Left renal pelvis (tissue), 4 donors: ENCODE measurements around the gene CABLES2. TPM values are rescaled to one million over a fixed set of nuclear protein-coding genes. Genes with fewer than 3 reads are reported as not detected.

Source experiments
- DNase-seq, 4 donors: peaks; one replicate each; pipeline ENCODE4 v3.0.0-alpha.2; 2013; ENCODE audit warnings: low read depth in 4 of 4, low spot score in 3 of 4
- polyA plus RNA-seq, 4 donors: library from polyadenylated mRNA; unstranded; fragments of 120-200 nt; gene quantifications; one replicate each; pipeline ENCODE4 v1.2.1, GENCODE V29; 2013; ENCODE audit not compliant: insufficient read length in 4 of 4

Gene CABLES2
- polyA plus RNA-seq, 4 donors: 9.8 to 11.4 (median 10.5) TPM

DNA sequence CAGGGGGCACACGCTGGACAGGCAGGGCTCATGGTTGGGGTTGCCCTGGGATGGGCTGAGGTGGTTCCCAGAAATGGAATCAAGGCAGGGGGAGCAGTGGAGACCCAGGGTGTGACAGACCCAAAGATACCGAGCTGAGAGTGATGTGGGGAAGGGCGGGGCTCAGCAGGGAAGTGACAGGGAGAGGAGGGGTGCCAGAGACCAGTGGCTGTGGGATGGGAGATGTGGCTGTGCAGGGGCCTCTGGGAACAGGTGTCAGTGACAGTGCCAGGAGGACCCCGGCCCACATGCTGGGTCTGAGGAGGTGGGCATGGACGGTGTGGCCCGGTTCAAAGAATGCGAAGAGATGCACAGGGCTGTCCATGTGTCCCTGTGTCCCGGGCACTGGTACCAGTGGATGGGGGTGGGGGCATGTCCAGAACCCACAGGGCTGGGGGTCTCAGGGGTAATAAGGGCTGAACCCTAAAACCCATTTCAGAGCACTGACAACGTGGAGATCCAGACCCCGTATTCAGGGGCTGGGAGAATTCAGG lies 1.0 kb downstream of the CABLES2 start:
- DNase-seq: no peak

- no peak for DNase-seq
Measured at GRCh38 chr20:62405108-62405980, 1.7 kb downstream of the CABLES2 start.

DNA sequence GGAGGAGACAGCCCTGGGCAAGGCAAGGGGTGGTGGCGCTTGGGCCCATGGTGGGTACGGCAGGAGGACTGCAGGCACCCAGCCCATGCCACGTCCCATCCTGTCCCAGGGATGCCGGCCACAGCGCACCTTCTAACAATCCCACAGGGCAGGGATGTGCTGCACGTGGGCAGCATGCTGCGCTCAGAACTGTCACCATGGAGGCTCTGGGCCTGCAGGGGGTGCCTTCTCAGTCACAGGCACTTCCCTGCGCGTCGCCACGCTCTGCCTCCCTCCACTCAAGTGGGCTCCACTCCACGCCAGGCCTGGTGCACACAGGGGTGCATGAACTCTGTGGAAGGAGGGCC lies 2.4 kb downstream of the CABLES2 start:
- no peak for DNase-seq

GRCh38 chr20:62404112-62404665 lies 2.9 kb downstream of the CABLES2 start:
- DNase-seq: no peak

DNA sequence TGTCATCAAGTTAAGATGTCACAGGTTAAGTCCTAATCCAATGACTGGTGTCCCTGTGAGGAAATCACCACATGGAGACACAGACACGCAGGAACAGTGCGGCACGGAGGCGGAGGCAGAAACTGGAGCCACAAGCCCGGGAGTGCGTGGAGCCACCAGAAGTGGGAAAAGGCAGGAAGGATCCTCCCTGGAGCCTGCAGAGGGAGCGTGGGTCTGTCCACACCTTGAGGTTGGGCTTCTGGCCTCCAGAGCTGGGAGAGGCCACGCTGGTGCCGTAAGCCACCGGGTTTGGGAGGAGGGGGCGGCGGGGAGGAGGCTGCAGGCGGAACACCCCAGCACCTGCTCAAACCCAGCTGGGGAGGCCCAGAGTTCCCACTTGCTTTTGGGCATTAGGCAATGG lies 3.8 kb downstream of the CABLES2 start:
- no peak for DNase-seq

GRCh38 chr20:62402456-62403150 lies 4.5 kb downstream of the CABLES2 start:
- no peak for DNase-seq

DNA sequence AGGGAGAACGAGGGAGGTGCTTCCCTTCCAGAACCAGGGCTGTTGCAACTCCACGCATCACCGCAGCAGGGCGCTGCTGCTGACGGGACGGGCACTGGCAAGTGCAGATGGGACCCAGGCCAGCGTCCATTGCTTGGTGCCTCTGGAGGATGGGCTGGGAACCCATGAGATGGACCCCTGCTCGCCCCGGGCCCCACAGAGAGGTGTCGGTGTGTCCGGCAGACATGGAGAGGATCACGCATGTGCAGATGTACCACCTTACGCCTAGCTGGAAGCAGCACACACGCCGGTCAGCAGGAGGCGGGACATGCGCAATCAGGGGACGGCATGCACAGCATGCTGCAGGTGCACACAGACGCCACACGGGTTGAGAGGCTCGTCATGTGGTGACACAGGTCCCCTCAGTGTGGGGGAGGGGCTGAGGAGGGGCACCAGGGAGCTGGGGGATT lies 5.7 kb downstream of the CABLES2 start:
- no peak for DNase-seq

DNA sequence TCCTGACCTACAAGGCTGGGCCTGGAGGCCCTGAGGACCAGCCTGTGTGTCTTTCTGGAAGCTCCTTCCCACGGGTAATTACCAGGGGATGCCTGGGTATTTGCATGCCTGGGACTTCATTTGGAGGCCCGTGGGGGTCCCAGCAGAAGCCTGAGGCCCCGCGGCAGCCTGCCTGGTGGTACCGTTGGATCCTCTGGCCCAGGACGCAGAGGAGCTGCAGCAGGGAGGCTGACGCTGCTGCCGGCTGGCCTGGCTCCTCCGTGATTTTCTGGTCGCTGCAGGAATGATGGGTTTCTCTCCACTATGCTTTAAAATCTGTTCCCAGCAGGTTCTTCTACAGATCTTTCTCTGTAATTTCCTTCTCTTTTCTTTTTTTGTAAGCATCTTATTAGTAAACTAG lies 6.5 kb downstream of the CABLES2 start:
- no peak for DNase-seq

- DNase-seq: no peak
Measured at GRCh38 chr20:62400021-62400420, 7.1 kb downstream of the CABLES2 start.

DNA sequence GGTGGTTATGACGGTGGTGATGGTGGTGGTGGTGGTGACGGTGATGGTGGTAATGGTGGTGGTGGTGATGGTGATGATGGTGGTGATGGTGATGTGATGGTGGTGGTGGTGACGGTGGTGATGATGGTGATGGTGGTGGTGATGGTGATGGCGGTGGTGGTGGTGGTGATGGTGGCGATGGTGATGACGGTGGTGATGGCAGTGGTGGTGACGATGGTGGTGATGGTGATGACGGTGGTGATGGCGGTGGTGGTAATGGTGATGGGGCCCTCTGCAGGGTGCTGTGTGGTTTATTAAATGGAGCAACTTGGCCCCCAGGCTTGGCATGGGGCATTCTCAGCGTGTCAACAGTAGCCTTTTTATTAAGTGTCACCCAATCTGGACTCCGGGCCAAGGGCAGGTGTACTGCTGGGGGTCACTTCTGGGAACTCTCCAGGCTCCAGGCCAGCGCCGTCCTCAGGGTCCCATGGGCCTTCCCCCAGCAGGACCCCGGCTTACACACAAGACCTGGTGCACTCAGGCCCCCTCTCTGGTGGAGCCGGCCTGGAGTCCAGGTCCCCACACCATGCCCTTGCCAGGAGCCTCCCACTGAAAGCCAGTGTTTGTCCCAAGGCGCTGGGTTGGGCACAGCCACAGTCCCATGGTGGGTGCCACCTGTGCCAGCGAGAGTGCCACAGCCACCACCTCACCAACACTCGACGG lies 8.8 kb downstream of the CABLES2 start:
- DNase-seq: no peak

DNA sequence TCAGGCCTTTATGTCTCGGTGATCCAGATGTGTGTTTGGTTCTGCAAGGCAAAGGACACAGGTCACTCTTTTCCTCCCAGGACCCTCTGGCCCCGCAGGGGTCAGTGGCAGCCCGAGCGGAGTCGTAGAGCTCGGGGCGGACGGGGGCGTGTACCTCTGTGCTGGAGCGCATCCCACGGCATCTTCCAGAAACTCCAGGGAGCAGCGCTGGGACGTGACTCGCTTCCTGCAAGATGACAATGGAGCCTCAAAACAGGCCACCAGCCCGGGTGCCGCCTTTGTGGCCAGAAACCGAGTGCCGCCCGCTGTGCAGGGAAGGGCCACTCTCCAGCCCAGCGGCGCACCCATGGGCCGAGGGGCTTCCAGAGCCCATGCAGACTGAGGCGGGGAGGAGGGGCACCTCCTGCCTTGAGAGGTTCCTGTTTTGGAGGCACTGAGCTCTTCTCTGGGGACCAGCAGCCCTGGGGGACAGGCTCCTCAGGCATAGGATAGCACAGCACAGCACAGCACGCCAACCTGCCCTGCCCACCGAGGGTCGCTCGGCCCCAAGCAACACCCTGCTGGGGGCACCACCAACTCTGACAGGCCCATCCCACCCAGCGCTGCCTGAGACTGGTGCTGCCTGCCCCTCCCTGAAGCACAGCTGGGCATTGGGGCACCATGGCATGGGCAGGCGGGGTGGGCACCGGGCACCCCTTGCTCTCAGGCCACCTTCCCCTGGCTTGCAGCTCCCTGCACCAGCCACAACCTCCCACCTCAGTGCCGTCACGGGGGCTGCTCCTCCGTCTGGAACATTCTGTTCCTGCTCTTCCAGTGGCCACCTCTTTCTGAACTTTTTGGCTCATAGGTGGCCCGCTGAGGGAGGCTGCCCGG lies 10.5 kb downstream of the CABLES2 start:
- no peak for DNase-seq

DNA sequence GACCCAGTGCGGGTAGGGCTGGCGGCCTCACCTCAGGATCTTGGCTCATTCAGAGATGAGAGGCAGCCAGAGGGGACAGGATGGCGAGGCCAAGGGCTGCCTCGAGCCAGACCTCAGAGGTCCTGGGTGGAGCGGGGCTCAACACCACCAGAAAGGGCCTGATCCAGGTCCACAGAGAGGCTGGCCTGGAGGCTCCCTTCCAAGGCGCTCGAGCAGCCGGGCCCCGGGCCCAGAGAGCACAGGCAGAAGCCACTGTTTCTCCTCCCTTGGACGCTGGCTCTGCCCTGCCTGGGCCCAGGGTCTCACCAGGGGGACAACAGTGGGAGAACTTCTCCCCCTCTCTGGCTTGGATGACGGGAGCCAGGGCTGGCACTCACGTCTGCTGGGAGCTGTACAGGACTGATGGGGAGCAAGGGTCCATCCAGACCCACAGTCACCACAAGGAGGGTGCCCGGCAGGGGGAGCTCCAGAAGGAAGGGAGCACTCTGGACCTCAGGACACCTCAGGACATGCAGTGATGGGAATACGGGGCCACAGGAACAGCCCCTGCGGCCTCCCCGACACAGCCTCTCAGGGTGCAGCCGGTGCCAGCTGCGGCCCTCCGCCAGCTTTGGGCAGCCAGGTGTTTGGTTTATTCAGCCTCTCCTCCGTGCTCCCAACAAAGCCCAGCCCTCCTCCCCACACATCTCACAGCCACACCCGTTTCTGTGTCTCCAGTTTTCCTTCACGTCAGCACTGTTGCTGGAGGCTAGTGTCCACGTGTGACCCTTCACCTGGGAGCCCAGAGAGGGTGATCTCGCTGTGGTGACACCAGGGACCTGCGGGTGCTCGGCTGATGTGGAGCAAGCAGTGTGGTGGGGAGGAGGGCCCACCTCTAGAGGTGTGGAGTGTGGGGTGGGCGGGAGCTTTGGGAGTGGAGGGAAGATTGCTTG lies 11.5 kb downstream of the CABLES2 start:
- no peak for DNase-seq

- no peak for DNase-seq
Measured at GRCh38 chr20:62394248-62395245, 12.5 kb downstream of the CABLES2 start.

GRCh38 chr20:62393830-62394229 lies 13.3 kb downstream of the CABLES2 start:
- no peak for DNase-seq

DNA sequence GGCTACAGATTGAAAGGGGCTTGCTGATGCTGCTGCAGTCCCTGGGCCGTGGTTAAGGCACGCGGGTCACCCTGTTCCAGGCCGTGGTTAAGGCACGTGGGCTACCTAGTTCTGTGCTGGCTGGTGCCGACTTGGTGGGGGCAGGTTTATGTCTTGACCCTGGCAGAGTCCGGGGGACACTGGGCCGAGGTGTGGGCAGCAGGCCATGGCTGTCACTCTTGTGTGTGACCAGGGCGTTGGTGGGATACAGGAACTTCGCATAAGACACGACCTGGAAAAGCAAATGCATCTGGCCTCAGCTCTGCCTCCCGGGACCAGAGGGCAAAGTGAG lies 13.8 kb downstream of the CABLES2 start:
- DNase-seq: no peak

DNA sequence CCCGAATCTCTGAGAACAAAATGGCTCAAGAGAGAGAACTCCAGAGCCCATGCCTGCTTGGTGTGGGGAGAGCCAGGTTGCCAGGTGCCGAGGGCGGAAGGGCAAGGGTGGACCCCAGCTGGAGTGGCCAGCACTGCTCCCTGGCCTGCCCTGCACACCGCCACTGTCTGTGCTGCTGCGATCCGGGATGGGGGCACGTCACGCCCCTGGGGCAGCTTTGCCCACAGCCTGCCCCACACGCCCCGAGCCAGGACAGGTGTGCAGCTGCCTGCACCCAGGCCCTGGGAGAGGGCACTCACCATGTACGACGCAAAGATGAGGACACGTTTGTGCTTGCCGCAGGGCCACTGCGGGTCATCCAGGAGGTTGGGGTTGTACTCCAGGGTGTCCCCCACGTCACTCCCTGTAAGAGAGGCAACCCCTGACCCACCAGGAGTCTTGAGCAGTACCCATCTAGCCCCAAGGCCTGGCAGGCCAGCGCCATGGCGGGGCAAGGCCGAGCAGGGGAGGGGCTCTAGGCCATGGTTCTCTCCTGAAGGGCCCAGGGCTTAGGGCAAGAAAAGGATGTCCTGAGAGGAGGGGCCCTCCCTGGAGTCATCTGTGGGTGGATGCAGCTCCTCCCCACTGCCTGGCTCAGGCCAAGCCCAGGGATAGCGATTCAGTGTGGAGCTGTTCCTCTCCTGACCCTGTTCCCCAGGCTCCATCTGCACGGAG lies 14.3 kb downstream of the CABLES2 start:
- DNase-seq: no peak

GRCh38 chr20:62392077-62392418 lies 15.0 kb downstream of the CABLES2 start:
- no peak for DNase-seq
